Aorta (tissue), 5 donors: Measurements from ENCODE around the gene TMEM87A. TPM values are rescaled to one million over a fixed set of nuclear protein-coding genes. Genes with fewer than 3 reads are reported as not detected.

ENCODE experiments used
- ATAC-seq: fragments of 200-7000 bp; cut with Tn5 transposase; one replicate; pipeline ENCODE4 v1.9.1; 2022; ENCODE audit warnings: moderate library complexity; ENCODE audit not compliant: low FRiP score
- DNase-seq, 2 donors: peaks; one replicate each; pipeline ENCODE4 v3.0.0-alpha.2; 2020
- H3K27ac ChIP-seq, 2 donors: one replicate each; pipeline ENCODE4 v1.5.1; 2013; ENCODE audit warnings: low read length in 2 of 2, mild to moderate bottlenecking in 2 of 2, moderate library complexity in 2 of 2, control low read depth in 1 of 2, inconsistent platforms in 1 of 2, low read depth in 1 of 2
- H3K27me3 ChIP-seq, 2 donors: one replicate each; pipeline ENCODE4 v1.6.1; 2013; ENCODE audit warnings: control low read depth in 1 of 2, low read length in 1 of 2, mild to moderate bottlenecking in 1 of 2, moderate library complexity in 1 of 2; ENCODE audit not compliant: insufficient read depth in 2 of 2, control insufficient read depth in 1 of 2
- H3K36me3 ChIP-seq, 2 donors: one replicate each; pipeline ENCODE4 v1.6.1; 2013; ENCODE audit warnings: control low read depth in 1 of 2, low read length in 1 of 2, mild to moderate bottlenecking in 1 of 2; ENCODE audit not compliant: insufficient read depth in 2 of 2, control insufficient read depth in 1 of 2
- H3K4me1 ChIP-seq, 2 donors: one replicate each; pipeline ENCODE4 v1.6.1; 2013; ENCODE audit warnings: low read length in 2 of 2, control low read depth in 1 of 2, mild to moderate bottlenecking in 1 of 2, moderate library complexity in 1 of 2; ENCODE audit not compliant: insufficient read depth in 2 of 2, control insufficient read depth in 1 of 2
- H3K4me3 ChIP-seq, 2 donors: one replicate each; pipeline ENCODE4 v1.5.1; 2013; ENCODE audit warnings: low read length in 2 of 2, control low read depth in 1 of 2, mild to moderate bottlenecking in 1 of 2
- H3K9me3 ChIP-seq: one replicate; pipeline ENCODE4 v1.6.1; 2013; ENCODE audit warnings: mild to moderate bottlenecking, low read length; ENCODE audit not compliant: control insufficient read depth
- WGBS, 2 donors: extraction: QIAGEN DNeasy Blood & Tissue Kit; methylation state at CpG; one replicate each; pipeline ENCODE4 v1.1.7; 2013; 5-methylcytosine and 5-hydroxymethylcytosine counted together
- intact Hi-C, 2 donors: fragments of 100-400 bp; cut with DNase I; formaldehyde crosslinking; loops; one replicate each; pipeline versions ENCODE4 v1.14.2 to v1.15.0; 2022
- polyA plus RNA-seq, 2 donors: library from polyadenylated mRNA; stranded (reverse); fragments of 200-250 nt; gene quantifications; one replicate each; pipeline ENCODE4 v1.2.3, GENCODE V29; 2013
- total RNA-seq, 2 donors: library from RNA; stranded (reverse); fragmentation: NEBNext Ultra II Directional; extraction: Animal tissue kit (Norgen Biotek cat#: 25700); gene quantifications; one replicate each; pipeline ENCODE4 v1.2.1, GENCODE V29; 2021
- donor health status: healthy with polysubstance abuse.
- donor health status: Bipolar disorder and iron deficiency.
- donor health status: DM: no; HTN: no; CAD: no.
- donor health status: DM: no; HTN: no; CAD: no.
- donor health status: DM: yes; HTN: yes; CAD: no.

TMEM87A gene
- total and polyA plus RNA-seq, 4 donors = 21.4 to 66.8 (median 48.4) TPM

GRCh38 chr15:42289166-42289565, 15.9 kb upstream of the TMEM87A start:
- H3K4me3 ChIP-seq = no peak overlapping the region
- peaks cover 3% of the 10 kb centered on the region in 2 donors for H3K36me3 ChIP-seq
- H3K27ac ChIP-seq = no peak overlapping the region
- WGBS, 2 donors = 96 to 97% methylated on average over 1 of the region's 1 CpG
- no peaks in the 10 kb centered on the region for H3K9me3 ChIP-seq
- H3K27me3 ChIP-seq = no peaks in the 10 kb centered on the region
- intact Hi-C loops = no loop called here
- DNase-seq (no peak), ATAC-seq (no peak)
- no peaks in the 10 kb centered on the region for H3K4me1 ChIP-seq

- H3K4me3 ChIP-seq = no peak overlapping the region
- 94% methylated on average over 4 of the region's 4 CpGs for WGBS, 2 donors
- H3K27ac ChIP-seq = no peak overlapping the region
- peaks cover 3 to 5% of the 10 kb centered on the region in 2 donors for H3K36me3 ChIP-seq
- intact Hi-C loops = no loop called here
- DNase-seq = no peak
- no peaks in the 10 kb centered on the region for H3K27me3 ChIP-seq
- no peaks in the 10 kb centered on the region for H3K4me1 ChIP-seq
- ATAC-seq = no peak
- no peaks in the 10 kb centered on the region for H3K9me3 ChIP-seq
These were observed 14.7 kb upstream of the TMEM87A start for GRCh38 chr15:42287931-42288330.

DNA sequence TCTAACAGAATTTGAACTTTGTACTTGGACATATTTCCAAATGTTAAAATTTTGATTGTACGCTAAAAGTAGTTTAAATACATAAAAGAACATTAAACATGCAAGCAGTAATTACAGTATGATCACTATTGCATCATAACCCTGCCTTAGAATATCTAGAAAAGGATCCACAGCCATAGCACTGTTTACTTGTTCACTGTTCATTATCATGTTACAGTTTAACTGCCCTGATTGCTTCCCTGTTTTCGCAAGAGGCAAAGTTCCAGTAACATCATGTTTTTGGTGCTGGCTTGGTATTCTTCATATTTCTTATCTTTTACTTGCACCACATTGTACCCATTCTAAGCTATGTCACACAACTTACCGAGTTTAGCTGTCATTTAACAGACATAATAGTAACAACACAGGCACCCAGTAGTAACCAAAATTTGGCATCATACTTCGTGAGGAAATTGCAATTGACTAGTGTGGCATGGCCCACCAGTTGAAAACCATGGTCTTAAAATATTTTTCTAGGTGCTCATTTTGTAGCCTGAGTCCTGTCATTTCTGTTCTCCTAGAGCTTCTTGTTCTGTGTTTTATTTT, 13.3 kb upstream of the TMEM87A start:
- no peaks in the 10 kb centered on the region for H3K27me3 ChIP-seq
- H3K4me3 ChIP-seq = no peak overlapping the region
- intact Hi-C loops = no loop called here
- ATAC-seq = no peak
- no peaks in the 10 kb centered on the region for H3K4me1 ChIP-seq
- no peak overlapping the region for H3K27ac ChIP-seq
- peaks cover 3% of the 10 kb centered on the region in 2 donors for H3K36me3 ChIP-seq
- WGBS, 2 donors = 84 to 86% methylated on average over 4 of the region's 4 CpGs
- H3K9me3 ChIP-seq = no peaks in the 10 kb centered on the region
- DNase-seq = no peak

GRCh38 chr15:42285034-42285433, 11.8 kb upstream of the TMEM87A start:
- no peaks in the 10 kb centered on the region for H3K4me1 ChIP-seq
- no peaks in the 10 kb centered on the region for H3K9me3 ChIP-seq
- no peak overlapping the region for H3K4me3 ChIP-seq
- ATAC-seq (no peak), DNase-seq (no peak)
- intact Hi-C loops = no loop called here
- H3K27me3 ChIP-seq = no peaks in the 10 kb centered on the region
- WGBS, 2 donors = 95 to 96% methylated on average over 1 of the region's 1 CpG
- peaks cover 3 to 9% of the 10 kb centered on the region in 2 donors for H3K36me3 ChIP-seq
- H3K27ac ChIP-seq = no peak overlapping the region

DNA sequence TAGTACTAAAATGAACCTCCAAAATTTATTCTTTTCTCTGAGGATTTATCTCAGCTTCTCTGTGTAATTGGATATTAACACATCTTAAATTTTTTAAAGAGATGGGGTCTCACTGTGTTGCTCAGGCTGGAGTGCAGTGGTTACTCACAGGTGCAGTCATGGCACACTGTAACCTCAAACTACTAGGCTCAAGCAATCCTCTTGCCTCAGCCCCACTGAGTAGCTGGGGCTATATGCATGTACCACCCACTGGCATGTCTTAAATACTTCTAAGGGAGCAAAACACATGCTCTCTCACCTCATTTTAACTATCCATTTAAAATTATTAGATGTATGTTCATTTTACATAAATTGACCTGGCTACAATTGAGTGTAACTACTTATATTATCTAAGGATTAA, 11.3 kb upstream of the TMEM87A start:
- ATAC-seq (no peak), DNase-seq (no peak)
- no peaks in the 10 kb centered on the region for H3K27me3 ChIP-seq
- no peak overlapping the region for H3K4me3 ChIP-seq
- H3K27ac ChIP-seq = no peak overlapping the region
- peaks cover 3 to 9% of the 10 kb centered on the region in 2 donors for H3K36me3 ChIP-seq
- intact Hi-C loops = no loop called here
- no peaks in the 10 kb centered on the region for H3K4me1 ChIP-seq
- no peaks in the 10 kb centered on the region for H3K9me3 ChIP-seq

- Histone ChIP-seq H3K4me3 (no peak overlapping the region), H3K27me3 (no peaks in the 10 kb centered on the region), H3K27ac (no peak overlapping the region), H3K36me3 (peaks cover 0 to 9% of the 10 kb centered on the region in 2 donors), H3K4me1 (no peaks in the 10 kb centered on the region), H3K9me3 (no peaks in the 10 kb centered on the region)
- WGBS, 2 donors = 91 to 93% methylated on average over 3 of the region's 3 CpGs
- no peak for DNase-seq
- ATAC-seq = no peak
- intact Hi-C loops = no loop called here
These were observed 10.4 kb upstream of the TMEM87A start for GRCh38 chr15:42283671-42284070.

- H3K36me3 ChIP-seq = peaks cover 0 to 9% of the 10 kb centered on the region in 2 donors
- no peak overlapping the region for H3K4me3 ChIP-seq
These were observed 9.7 kb upstream of the TMEM87A start for GRCh38 chr15:42282926-42283325.

GRCh38 chr15:42282344-42282743, 9.1 kb upstream of the TMEM87A start:
- ATAC-seq (no peak), DNase-seq (no peak)
- Histone ChIP-seq H3K4me3 (no peak overlapping the region), H3K9me3 (no peaks in the 10 kb centered on the region), H3K36me3 (peaks cover 0 to 9% of the 10 kb centered on the region in 2 donors), H3K4me1 (no peaks in the 10 kb centered on the region), H3K27me3 (no peaks in the 10 kb centered on the region), H3K27ac (no peak overlapping the region)
- intact Hi-C loops = no loop called here

More at GRCh38 chr15:42282926-42283325, 9.7 kb upstream of the TMEM87A start:
- H3K27me3 ChIP-seq = no peaks in the 10 kb centered on the region
- WGBS, 2 donors = 59 to 61% methylated on average over 5 of the region's 5 CpGs
- H3K27ac ChIP-seq = no peak overlapping the region
- ATAC-seq = no peak
- H3K4me1 ChIP-seq = no peaks in the 10 kb centered on the region
- H3K9me3 ChIP-seq = no peaks in the 10 kb centered on the region
- no peak for DNase-seq
- intact Hi-C loops = no loop called here

GRCh38 chr15:42279234-42279723, 6.0 kb upstream of the TMEM87A start:
- intact Hi-C loops = no loop called here

More at GRCh38 chr15:42279234-42279723, 6.0 kb upstream of the TMEM87A start:
- ATAC-seq = no peak
- no peak overlapping the region for H3K4me3 ChIP-seq
- H3K4me1 ChIP-seq = no peaks in the 10 kb centered on the region
- H3K36me3 ChIP-seq = peaks cover 0 to 9% of the 10 kb centered on the region in 2 donors
- H3K9me3 ChIP-seq = no peaks in the 10 kb centered on the region
- WGBS, 2 donors = 59 to 70% methylated on average over 3 of the region's 3 CpGs
- H3K27me3 ChIP-seq = no peaks in the 10 kb centered on the region
- H3K27ac ChIP-seq = no peak overlapping the region
- no peak for DNase-seq
